Fibroblast of lung (primary cell): ENCODE data around the gene PRM1. TPM values are rescaled to one million over a fixed set of nuclear protein-coding genes. Genes with fewer than 3 reads are reported as not detected.

ENCODE experiments used
- polyA plus RNA-seq, 2 donors: library from polyadenylated mRNA; depleted of rRNA in 1 of 2; stranded (reverse) in 1 of 2; unstranded in 1 of 2; fragments of >200 nt; gene quantifications; 2 replicates each; pipeline ENCODE4 v1.2.1, GENCODE V29; 2011 to 2012; ENCODE audit warnings: missing spikeins in 1 of 2
- total RNA-seq: library from RNA; depleted of rRNA; stranded (reverse); fragments of >200 nt; gene quantifications from 2 replicates; pipeline ENCODE4 v1.2.1, GENCODE V29; 2014

PRM1 gene
- total and polyA plus RNA-seq, 2 donors (not counting 1 experiment from before 2014, with no cell fraction given), result not detected

Other genes with a start within 250 kb of the PRM1 start
- 13.6 and 21.1 TPM in 2 replicates for gene SOCS1, start 25.1 kb downstream of the PRM1 start, total RNA-seq
- gene SOCS1, start 25.1 kb downstream of the PRM1 start, polyA plus RNA-seq, result 13.2 and 17.7 TPM in 2 replicates
- gene TNP2, start 12.0 kb downstream of the PRM1 start, total RNA-seq, result not detected in 2 replicates
- gene TNP2, start 12.0 kb downstream of the PRM1 start, polyA plus RNA-seq, result not detected in 2 replicates
- not detected in 2 replicates for gene PRM3, start 7.7 kb downstream of the PRM1 start, total RNA-seq
- gene PRM3, start 7.7 kb downstream of the PRM1 start, polyA plus RNA-seq, result not detected in 2 replicates
- not detected in 2 replicates for gene PRM2, start 4.8 kb downstream of the PRM1 start, total RNA-seq
- gene PRM2, start 4.8 kb downstream of the PRM1 start, polyA plus RNA-seq, result not detected in 2 replicates
- 1.8 and 6.8 TPM in 2 replicates for gene RMI2, start 64.1 kb upstream of the PRM1 start, total RNA-seq
- gene RMI2, start 64.1 kb upstream of the PRM1 start, polyA plus RNA-seq, result 6.6 and 12.6 TPM in 2 replicates